Cerebellar cortex (tissue), 1 donor: ENCODE data around the gene PUS1.
"Not testable (repeated sequence)": the region's sequence is repeated elsewhere in the genome, so short reads cannot be mapped to it uniquely, and the experiment has no call there.

Experiments
- DNase-seq: peaks from one replicate; pipeline ENCODE4 v3.0.0-alpha.2; 2015; ENCODE audit warnings: low spot score

PUS1 gene

GRCh38 chr12:131960590-131961325 is 31.7 kb downstream of the PUS1 start:
- not testable (repeated sequence) for DNase-seq

- DNase-seq = not testable (repeated sequence)
Measured at GRCh38 chr12:131961328-131961727, 32.3 kb downstream of the PUS1 start.

- no peak for DNase-seq
Measured at GRCh38 chr12:131962069-131962468, 33.0 kb downstream of the PUS1 start.

GRCh38 chr12:131963381-131963780 is 34.3 kb downstream of the PUS1 start:
- peak; percentile 53 for DNase-seq

- no peak for DNase-seq
Measured at GRCh38 chr12:131965073-131965472, 36.0 kb downstream of the PUS1 start.

GRCh38 chr12:131971226-131971625 is 42.1 kb downstream of the PUS1 start:
- DNase-seq = no peak

- DNase-seq = no peak
Measured at GRCh38 chr12:131975228-131975627, 46.2 kb downstream of the PUS1 start.

- no peak for DNase-seq
Measured at GRCh38 chr12:131979606-131980005, 50.5 kb downstream of the PUS1 start.

GRCh38 chr12:131980263-131980662 is 51.2 kb downstream of the PUS1 start:
- peak; percentile 15 for DNase-seq

- DNase-seq = no peak
Measured at GRCh38 chr12:131981388-131981787, 52.3 kb downstream of the PUS1 start.

- no peak for DNase-seq
Measured at GRCh38 chr12:131982041-131982440, 53.0 kb downstream of the PUS1 start.

- no peak for DNase-seq
Measured at GRCh38 chr12:131983026-131983425, 54.0 kb downstream of the PUS1 start.

- DNase-seq = no peak
Measured at GRCh38 chr12:131983554-131983953, 54.5 kb downstream of the PUS1 start.

GRCh38 chr12:131984334-131984733 is 55.3 kb downstream of the PUS1 start:
- no peak for DNase-seq

GRCh38 chr12:131985510-131985875 is 56.4 kb downstream of the PUS1 start:
- not testable (repeated sequence) for DNase-seq

- no peak for DNase-seq
Measured at GRCh38 chr12:131986361-131986760, 57.3 kb downstream of the PUS1 start.

GRCh38 chr12:131986910-131987309 is 57.8 kb downstream of the PUS1 start:
- no peak for DNase-seq

- DNase-seq = no peak
Measured at GRCh38 chr12:131987552-131987951, 58.5 kb downstream of the PUS1 start.

GRCh38 chr12:131988054-131988796 is 59.1 kb downstream of the PUS1 start:
- no peak for DNase-seq

- DNase-seq = no peak
Measured at GRCh38 chr12:131989021-131989420, 59.9 kb downstream of the PUS1 start.

GRCh38 chr12:131990066-131990979 is 61.2 kb downstream of the PUS1 start:
- peak; percentile 10 for DNase-seq

- DNase-seq = no peak
Measured at GRCh38 chr12:131990980-131991305, 61.9 kb downstream of the PUS1 start.
